GM12872 (cell line): Measurements from ENCODE around the gene ZNRF3.

Source experiments
- CTCF ChIP-seq: IDR thresholded peaks from 3 replicates; pipeline ENCODE4 v1.5.1; 2011; ENCODE audit warnings: low read depth, mild to moderate bottlenecking, low read length, moderate library complexity; ENCODE audit not compliant: insufficient read depth

The ZNRF3 gene

DNA sequence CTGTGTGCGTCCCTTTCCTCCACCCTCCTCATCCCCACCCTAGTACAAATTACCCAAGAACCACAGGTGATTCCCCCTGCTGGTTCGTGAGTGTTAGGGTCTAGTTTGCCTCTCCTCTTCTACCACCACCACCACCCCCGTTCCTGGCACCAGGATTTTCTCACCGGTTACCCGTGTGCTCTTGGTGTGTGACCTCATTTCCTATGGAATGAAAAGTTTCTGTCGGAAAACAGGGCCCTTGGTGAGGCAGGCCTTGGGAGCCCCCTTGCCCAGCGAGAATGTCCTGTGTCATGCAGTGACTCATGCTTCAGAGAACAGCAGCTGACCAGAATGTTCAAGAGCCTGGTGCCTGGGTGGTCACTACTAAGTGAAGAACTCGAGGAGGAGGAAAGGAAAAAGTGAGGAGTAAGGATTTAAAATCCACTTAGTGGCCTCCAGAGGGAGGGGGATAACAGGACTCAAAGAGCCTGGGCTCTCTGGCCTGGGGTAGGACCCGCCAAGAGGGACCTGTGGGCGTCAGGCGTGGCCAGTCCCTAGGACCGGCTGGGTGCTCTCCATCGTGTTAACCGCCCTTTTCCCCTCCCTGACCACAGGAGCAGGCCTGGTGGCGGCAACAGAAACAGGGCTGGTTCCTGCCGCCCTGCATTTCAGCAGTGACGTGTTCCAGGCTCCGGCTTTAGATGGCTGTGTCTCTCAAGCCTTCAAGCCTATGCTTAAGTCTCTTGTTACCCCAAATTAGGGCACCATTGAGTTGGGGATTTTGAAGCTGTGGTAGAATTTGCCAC lies 148.0 kb downstream of the ZNRF3 start:
- no peak for TF ChIP-seq CTCF

DNA sequence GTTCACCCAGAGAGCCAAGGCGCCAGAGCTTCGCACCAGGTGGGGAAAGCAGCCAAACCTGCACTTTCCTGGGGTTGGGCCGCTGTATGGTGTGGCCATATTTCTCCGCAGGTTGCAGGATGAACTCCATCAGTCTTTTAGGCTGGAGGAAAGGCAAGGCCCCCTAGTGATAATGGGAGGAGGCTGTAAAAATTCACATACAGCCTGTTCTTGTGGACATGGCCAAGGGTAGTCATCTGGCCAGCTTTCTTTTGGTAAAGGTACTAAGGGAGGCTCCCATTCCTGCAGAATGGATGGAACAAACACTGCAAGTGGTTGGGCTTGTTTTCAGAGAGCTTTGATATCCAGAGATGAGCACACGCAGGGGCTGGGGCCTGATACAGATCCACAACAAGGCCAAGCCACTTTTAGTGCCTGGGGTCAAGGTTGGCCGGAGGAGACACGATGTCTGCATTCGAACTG lies 148.7 kb downstream of the ZNRF3 start:
- no peak for TF ChIP-seq CTCF

- TF ChIP-seq CTCF: no peak
Observed at GRCh38 chr22:29032584-29032983, 149.2 kb downstream of the ZNRF3 start.

GRCh38 chr22:29037340-29037932 lies 154.1 kb downstream of the ZNRF3 start:
- TF ChIP-seq CTCF: no peak

DNA sequence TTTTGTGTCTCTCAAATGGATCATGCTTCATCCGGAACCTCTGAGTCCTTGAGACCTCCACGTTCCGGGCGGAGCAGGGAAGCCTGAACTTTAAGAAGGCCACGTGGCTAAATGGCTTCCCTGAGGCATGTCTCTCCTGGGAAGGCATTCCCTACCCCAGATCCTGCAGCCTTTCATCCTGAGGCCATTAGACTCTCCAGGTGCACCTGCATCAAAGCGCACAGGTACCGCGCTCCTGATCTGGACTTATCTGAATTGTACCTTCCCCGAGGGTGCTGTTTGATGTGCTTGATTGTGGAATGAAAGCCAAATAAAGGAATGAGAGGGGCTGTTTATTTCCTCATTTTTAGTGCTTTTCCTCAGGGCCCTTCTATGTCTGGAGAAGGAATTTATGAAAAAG lies 155.8 kb downstream of the ZNRF3 start:
- TF ChIP-seq CTCF: no peak

DNA sequence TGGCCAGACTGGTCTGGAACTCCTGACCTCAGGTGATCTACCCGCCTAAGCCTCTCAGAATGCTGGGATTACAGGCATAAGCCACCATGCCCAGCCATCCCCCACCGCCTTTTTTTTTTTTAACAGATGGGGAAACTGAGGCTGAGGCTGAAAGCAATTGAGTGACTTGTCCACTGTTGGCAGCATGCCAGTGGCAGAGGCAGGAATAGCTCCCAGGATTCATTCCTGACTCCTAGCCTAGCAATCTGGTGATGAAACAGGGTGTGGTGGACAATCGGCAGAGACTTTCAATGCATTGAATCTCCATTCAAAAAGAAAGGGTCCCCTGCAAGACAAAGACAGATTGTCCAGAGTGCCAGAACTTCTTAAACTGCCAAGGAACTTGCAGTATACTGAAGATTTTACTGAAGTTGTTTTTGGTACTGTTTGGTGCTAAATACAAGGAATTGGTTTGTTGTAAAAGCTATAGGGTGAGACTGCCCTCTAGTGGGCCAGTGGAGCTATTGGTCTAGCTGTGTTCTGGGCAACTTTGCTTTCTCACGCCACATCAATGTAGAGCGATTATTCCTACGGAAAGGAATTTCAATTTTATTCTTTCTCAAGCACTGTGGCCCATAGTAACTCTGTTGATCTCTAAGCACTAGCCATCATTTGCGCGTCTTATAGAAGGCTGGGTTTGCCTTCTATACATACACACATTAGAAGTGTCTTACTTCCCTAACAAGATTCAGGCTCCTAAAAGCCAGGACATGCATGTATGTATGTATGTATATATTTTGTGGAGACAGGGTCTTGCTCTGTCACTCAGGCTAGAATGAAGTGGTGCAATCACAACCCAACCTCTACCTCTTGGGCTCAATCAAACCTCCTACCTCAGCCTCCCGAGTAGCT lies 157.3 kb downstream of the ZNRF3 start:
- peak; percentile 97 for TF ChIP-seq CTCF

- no peak for TF ChIP-seq CTCF
Observed at GRCh38 chr22:29041408-29041807, 158.0 kb downstream of the ZNRF3 start.
